ENCODE results near the gene GPR15.

GRCh38 chr3:98504539-98504938, 27.2 kb upstream of the GPR15 start:
- TF ChIP-seq, protein P1, sequence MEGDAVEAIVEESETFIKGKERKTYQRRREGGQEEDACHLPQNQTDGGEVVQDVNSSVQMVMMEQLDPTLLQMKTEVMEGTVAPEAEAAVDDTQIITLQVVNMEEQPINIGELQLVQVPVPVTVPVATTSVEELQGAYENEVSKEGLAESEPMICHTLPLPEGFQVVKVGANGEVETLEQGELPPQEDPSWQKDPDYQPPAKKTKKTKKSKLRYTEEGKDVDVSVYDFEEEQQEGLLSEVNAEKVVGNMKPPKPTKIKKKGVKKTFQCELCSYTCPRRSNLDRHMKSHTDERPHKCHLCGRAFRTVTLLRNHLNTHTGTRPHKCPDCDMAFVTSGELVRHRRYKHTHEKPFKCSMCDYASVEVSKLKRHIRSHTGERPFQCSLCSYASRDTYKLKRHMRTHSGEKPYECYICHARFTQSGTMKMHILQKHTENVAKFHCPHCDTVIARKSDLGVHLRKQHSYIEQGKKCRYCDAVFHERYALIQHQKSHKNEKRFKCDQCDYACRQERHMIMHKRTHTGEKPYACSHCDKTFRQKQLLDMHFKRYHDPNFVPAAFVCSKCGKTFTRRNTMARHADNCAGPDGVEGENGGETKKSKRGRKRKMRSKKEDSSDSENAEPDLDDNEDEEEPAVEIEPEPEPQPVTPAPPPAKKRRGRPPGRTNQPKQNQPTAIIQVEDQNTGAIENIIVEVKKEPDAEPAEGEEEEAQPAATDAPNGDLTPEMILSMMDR (IDR thresholded peaks at IDR 0.05; ENCODE audit: low read depth, low read length) = no peak
- TF ChIP-seq EZH2phosphoT487 (IDR thresholded peaks at IDR 0.05; ENCODE audit: low read depth) = no peak

Measured in OCI-LY3 (cell line).